ENCODE results near the gene ACTR5.

DNA sequence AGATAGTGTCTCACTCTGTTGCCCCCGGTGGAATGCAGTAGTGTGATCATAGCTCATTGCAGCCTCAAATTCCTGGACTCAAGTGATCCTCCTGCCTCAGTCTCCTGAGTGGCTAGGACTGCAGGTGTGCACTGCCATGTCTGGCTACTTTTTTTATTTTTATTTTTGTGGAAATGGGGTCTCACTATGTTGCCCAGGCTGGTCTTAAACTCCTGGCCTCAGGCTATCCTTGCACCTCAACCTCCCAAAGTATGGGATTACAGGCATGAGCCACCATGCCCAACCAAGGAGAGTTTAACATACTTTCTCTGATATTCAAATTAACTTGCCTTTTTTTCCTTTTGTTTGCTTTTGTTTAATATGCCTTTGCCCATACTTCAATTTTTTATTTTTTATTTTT is 10.4 kb upstream of the ACTR5 start:
- TF ChIP-seq, protein P1, sequence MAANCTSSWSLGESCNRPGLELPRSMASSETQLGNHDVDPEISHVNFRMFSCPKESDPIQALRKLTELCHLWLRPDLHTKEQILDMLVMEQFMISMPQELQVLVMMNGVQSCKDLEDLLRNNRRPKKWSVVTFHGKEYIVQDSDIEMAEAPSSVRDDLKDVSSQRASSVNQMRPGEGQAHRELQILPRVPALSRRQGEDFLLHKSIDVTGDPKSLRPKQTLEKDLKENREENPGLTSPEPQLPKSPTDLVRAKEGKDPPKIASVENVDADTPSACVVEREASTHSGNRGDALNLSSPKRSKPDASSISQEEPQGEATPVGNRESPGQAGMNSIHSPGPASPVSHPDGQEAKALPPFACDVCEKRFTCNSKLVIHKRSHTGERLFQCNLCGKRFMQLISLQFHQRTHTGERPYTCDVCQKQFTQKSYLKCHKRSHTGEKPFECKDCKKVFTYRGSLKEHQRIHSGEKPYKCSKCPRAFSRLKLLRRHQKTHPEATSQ (tag by site-specific recombination; IDR thresholded peaks at IDR 0.05) = no peak
- TF ChIP-seq ZNF138 (tag by site-specific recombination; IDR thresholded peaks at IDR 0.05; ENCODE audit: borderline replicate concordance) (no peak), ZFHX2 (tag by site-specific recombination; conservative IDR thresholded peaks at IDR 0.05) (no peak), ZNF391 (tag by site-specific recombination; IDR thresholded peaks at IDR 0.05; ENCODE audit: borderline replicate concordance, low read depth) (no peak)
- TF ChIP-seq, protein P2, sequence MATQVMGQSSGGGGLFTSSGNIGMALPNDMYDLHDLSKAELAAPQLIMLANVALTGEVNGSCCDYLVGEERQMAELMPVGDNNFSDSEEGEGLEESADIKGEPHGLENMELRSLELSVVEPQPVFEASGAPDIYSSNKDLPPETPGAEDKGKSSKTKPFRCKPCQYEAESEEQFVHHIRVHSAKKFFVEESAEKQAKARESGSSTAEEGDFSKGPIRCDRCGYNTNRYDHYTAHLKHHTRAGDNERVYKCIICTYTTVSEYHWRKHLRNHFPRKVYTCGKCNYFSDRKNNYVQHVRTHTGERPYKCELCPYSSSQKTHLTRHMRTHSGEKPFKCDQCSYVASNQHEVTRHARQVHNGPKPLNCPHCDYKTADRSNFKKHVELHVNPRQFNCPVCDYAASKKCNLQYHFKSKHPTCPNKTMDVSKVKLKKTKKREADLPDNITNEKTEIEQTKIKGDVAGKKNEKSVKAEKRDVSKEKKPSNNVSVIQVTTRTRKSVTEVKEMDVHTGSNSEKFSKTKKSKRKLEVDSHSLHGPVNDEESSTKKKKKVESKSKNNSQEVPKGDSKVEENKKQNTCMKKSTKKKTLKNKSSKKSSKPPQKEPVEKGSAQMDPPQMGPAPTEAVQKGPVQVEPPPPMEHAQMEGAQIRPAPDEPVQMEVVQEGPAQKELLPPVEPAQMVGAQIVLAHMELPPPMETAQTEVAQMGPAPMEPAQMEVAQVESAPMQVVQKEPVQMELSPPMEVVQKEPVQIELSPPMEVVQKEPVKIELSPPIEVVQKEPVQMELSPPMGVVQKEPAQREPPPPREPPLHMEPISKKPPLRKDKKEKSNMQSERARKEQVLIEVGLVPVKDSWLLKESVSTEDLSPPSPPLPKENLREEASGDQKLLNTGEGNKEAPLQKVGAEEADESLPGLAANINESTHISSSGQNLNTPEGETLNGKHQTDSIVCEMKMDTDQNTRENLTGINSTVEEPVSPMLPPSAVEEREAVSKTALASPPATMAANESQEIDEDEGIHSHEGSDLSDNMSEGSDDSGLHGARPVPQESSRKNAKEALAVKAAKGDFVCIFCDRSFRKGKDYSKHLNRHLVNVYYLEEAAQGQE (tag by site-specific recombination; IDR thresholded peaks at IDR 0.05) = no peak
- TF ChIP-seq, protein P3, sequence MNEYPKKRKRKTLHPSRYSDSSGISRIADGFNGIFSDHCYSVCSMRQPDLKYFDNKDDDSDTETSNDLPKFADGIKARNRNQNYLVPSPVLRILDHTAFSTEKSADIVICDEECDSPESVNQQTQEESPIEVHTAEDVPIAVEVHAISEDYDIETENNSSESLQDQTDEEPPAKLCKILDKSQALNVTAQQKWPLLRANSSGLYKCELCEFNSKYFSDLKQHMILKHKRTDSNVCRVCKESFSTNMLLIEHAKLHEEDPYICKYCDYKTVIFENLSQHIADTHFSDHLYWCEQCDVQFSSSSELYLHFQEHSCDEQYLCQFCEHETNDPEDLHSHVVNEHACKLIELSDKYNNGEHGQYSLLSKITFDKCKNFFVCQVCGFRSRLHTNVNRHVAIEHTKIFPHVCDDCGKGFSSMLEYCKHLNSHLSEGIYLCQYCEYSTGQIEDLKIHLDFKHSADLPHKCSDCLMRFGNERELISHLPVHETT (tag by site-specific recombination; IDR thresholded peaks at IDR 0.05) = no peak

All from HEK293 (cell line).